Activated CD8-positive, alpha-beta memory T cell treated with anti-CD3 and anti-CD28 coated beads, Interleukin-2, amount 50 U/mL, for 1 hour (primary cell): Measurements from ENCODE around the gene SERPINE3.

Experiments used
- DNase-seq: peaks from one replicate; pipeline ENCODE4 v3.0.0-alpha.2; 2020; ENCODE audit errors: extremely low read depth

The SERPINE3 gene

DNA sequence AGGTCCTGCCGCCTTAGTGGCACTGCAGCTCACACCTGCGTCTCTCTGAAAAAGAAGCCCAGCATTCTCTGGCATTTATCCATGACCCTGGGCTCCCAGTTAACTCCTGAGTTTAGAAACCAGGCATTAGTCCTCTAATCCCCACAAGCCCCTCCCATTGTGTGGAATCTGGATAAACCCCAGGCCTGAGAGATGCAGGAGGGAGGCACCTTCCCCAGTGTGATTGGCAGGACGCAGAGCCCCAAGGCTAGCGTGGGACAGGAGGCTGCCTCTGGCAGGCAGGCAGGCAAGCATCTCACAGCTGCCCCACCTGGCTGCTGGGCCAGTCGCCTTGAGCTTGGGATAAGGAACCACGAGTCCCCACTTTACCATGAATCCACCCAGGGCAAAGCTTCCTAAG, 11.0 kb upstream of the SERPINE3 start:
- DNase-seq, result no peak

DNA sequence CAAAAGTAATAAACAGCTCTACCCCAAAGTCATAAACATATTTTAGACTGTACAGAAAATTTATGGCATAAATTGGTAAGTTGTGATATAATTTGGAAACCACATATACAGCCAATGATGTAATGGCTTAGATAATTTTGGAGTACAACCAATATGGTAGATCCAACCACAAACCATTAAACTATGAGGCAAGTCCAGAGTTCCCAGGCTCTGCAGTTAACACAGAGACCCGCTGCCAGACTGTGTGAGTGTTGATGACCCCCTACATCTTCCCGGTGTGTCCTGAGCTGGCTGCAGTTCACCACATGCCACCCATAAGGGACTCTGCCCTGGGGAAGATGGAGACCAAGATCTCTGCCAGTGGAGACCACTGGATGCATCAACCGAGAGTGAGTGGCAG, 9.9 kb upstream of the SERPINE3 start:
- no peak for DNase-seq

DNA sequence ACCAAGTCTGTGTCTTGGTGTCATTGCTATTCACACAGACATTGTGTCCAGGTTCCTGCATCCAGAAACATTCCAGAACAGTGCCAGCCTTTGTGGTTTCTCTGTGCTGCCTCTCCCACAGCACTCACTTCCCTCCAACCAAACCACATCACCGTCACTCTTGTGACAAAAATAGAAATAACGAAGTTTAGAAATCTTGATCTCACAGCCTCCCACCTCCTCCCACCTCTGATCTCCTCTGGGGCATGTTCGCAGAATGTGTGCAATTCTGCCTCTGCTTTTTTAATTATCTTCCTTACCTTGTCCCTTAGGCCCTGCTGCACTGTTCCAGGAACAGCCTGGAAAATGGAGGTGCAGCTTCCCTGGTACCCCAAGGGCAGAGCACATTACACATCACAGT, 8.7 kb upstream of the SERPINE3 start:
- no peak for DNase-seq

DNA sequence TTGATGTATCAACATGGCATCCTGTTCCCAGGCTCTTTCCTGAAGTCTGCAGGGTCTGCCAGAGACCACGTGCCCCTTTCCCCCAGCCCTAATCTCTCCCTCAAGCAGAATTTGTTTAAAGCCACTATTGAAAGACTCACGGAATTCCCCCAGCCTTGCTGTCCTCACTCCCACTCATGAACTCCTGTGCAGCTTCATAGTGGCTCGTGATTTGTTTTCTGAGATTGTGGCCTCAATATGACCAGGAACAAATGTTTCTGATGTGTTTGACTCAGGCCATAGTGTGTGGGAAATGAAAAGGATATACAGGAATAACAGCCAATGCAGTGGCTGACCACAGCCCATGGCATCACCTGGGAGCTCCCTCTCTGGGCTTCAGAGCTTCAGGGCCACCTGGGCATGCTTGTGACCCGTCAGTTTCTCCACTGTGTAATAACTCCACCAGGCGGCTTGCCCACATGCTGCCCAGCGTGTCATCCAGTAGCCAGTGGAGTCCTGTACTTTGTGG, 8.1 kb upstream of the SERPINE3 start:
- DNase-seq, result no peak

DNA sequence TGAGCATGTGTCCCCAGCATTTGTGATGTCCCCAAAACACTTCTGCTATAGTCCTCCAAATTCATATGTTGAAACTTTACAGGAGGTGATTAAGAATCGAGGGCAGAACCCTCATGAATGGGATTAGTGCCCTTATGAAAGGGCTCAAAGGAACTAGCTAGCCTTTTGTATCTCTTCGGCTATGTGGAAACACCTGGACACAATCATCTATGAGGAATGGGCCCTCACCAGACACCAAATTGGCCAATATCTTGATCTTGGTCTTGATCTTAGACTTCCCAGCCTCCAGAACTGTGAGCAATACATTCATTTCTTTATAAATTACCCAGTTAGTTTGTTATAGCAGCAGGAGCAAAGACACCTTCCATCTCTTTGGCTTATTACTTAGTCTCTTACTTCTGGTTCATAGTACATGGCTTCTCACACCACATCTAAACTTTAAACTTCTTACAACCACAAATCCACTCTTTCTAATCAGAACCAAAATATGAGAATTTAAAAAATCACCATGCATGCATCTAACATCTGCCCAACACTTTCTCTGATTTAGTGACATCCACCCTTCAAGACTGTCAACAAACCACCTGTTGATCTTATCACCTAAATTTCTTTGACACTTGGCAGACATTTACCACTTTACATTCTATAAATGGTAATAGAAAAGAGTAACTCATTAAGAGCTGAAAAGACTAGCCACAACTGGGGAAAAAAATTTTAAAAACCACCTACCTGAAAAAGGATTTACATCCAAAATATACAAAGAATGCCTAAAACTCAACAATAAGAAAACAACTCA, 6.7 kb upstream of the SERPINE3 start:
- no peak for DNase-seq

DNA sequence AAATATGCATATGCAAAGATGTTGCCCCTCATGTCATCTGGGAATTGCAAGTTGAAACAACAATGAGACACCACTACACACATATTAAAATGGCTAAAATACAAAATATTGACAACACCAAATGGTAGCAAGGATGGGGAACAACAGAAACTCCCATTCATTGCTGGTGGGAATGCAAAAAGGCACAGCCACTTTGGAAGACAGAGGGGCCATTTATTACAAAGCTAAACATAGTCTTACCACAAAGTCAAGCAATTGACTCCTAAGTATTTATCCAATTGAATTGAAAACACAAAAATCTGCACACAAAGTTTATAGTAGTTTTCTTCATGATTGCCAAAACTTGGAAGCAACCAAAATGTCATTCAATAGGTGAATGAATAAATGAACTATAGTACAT, 6.1 kb upstream of the SERPINE3 start:
- DNase-seq, result no peak

DNA sequence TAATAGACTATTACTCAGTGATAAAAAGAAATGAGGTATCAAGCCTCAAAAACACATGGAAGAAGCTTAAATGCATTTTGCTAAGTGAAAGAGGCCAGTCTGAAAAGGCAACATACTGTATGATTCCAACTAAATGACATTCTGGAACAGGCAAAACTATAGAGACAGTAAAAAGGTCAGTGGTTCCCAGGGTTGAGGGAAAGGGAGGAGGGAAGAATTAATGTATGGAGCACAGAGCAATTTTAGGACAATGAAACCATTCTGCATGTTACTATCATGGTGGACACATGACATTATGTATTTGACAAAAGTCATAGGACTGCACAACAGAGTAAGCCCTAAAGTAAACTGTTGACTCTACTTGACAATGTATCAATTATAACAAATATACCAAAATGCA, 5.7 kb upstream of the SERPINE3 start:
- DNase-seq, result no peak

DNA sequence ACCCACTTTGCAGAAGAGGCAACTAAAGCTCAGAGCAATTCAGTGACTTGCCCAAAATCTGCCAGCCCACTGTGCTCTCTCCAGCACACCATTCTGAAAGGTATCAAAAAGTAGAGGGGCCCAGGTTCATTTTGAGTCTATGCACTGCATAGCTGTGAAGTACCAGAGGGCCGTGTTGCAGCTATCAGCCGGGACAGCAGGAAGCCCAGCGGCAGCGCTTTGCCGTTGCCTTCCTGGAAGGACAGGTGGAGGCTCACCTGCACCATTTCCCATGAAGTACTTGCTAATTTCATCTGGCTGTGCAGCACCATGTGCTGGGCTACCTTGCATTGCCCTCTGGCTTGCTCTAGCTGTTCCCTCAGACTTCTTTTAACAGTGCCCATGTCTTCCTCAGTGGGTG, 2.7 kb upstream of the SERPINE3 start:
- no peak for DNase-seq

DNA sequence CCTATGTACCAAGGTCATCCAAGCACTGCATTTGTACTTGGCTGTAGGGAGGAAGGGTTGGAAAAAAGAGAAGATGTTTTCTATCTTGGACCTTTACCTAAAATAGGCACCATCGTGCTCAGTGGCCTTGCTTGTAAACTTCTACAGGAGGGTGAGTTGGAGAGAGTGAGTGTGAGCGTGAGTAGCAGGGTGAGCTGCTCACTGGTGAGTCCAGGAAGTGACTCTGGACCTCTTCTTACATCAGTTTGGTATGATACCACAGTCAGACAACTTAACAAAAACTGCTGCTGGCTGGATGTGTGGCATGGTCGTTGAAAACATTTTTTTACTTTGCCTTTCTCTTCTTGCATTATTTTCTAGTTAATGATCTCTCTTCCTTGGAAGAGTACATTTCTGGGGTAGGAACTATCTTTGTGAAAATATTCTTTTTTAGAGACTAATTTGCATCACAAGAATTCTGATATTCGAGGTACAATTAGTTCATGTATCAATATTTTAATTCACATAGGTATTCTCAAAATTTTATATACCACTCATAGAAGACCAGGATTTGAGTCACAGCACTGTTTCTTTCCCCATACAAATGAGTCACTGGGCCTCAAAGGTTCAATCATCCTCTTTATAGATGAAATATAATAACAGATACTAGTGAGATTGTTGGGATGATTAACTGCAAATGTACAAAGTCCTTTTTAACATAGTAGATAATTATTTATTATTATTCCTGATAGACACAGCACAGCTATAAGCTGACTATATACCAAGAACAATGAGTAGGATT, 651 bp downstream of the SERPINE3 start:
- no peak for DNase-seq

DNA sequence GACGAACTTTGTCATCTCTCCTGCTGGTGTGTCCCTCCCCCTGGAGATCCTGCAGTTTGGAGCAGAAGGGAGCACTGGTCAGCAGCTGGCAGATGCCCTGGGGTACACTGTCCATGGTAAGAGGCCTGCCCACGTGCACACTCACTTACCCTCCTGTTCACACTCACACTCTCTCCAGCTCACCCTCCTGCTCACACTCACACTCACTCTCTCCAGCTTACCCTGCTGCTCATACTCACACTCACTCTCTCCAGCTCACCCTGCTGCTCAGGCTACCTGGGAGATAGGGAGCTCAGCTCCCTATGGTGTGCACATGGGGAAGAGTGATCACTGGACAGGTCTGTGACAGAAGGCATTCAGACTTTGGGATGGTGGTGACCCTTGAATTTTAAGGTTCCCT, 1.7 kb downstream of the SERPINE3 start:
- no peak for DNase-seq

DNA sequence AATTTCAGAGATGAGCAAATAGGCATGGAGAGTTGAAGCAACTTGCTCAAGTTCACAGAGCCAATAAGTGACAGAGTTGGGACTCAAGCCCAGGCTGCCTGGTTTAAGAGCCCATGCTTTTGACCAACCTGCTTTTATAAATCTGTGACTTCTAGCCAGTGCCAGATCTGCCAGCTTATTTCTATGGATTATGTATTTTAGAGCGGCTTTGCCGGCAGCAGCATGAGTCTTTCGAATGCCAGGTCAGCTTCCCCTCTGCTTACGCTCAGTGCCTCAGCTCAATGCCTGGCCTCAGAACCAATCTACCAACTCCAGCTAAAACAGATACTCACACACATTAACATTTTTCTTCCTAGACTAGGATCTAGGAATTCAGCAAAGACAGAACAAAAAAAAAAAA, 2.3 kb downstream of the SERPINE3 start:
- no peak for DNase-seq

DNA sequence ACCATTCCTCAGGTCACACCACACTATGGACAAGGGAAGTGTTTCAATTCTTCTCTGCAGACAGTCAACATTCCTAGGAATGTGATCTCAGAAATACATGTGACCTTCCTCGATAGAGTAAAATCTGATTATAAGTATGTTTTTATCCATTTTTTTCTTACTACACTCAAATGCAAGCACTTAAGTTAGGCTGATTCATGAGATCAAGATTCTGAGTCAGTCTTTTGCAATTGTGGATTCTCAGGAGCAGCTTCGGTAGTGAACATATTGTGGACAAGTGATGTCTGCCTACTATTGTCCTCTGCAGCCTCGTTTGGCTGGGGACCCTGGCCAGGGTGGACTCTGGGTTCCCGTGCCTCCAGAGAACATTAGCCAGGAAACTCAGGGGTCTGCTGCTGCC, 3.2 kb downstream of the SERPINE3 start:
- no peak for DNase-seq

DNA sequence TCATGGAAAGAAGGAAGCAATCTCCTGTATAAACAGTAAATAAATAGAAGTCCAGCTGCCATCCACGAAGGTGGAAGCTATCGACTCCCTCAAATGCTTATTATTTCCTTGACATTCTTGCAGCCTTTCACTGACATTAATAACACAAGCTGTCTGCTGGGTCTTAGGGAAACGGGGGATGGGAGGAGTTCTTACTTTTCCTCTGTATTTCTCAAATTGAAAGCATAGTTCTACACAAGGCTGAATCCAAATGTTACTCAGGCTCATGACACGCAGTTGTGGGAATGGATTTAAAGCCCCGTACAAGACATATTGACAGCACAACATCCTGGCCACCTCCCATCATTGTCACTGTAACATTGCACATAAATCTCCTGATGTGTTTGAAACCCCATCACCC, 4.0 kb downstream of the SERPINE3 start:
- DNase-seq, result no peak

DNA sequence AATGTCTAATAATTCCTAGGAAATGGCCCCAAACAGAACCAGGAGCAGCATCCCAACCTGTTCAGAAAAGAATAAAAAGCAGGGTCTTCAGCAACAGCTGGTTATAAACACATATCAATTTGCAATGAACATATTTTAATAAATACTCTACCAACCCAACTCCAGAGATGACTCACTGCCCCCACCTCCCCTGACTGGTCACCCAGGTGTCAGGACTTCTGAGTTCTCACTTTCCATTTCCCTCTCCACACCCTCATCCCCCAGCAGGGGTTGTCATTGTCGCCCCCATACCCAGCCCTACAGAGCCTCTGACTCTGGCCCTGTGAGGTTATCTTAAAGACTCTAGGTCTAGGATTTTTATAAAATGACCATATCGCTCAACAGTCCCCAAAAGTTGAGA, 6.9 kb downstream of the SERPINE3 start:
- no peak for DNase-seq

DNA sequence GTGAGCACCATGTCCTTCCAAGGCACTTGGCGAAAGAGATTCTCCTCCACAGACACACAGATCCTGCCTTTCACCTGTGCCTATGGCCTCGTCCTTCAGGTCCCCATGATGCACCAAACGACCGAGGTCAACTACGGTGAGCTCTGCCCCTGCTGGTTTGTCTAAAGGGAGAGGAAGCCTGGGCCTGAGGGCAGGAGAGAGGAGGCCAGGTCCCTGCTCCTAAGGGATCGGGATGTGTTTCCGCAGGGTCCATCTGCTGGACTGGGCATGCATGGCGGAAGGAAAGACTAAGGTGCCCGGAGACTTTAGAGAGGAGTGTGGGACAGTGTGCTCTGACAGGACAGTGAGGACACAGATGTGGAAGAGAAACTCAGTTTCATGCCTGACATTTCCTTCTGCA, 7.6 kb downstream of the SERPINE3 start:
- DNase-seq, result no peak

DNA sequence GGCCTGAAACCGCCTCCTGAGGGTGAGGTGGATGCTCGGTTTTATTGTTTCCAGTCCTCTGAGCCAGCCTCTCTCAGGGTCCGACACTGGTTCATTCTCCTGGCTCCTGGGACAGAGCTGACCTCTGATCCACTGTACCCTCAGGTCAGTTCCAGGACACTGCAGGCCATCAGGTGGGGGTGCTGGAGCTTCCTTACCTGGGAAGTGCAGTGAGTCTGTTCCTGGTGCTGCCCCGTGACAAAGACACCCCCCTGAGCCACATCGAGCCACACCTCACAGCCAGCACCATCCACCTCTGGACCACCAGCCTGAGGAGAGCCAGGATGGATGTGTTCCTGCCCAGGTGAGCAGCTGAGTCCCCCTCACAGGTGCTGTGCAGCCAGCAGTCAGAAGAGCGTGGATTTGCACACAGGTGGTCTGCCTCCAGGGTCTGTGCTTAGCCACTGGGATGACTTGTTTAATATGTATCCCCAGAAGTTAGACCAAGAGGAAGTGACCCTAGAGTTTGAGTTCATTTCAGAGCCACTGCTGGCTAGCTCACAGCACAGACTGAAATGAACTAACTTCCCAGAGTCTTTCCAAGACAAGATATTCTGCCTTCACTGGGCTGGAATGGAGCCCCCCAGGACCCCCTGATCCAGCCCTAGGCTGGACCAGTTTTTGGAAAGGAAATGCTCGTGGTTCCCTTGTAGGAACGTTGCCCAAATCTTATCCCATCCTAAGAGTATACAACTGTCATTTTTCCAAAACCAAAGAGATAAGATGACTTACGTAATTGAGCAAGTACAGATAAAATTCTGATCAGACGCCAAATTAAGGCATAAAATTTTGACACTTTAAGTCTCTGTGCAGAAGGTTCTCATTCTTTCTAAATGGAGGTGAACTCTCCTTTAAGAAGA, 8.8 kb downstream of the SERPINE3 start:
- DNase-seq, result no peak

DNA sequence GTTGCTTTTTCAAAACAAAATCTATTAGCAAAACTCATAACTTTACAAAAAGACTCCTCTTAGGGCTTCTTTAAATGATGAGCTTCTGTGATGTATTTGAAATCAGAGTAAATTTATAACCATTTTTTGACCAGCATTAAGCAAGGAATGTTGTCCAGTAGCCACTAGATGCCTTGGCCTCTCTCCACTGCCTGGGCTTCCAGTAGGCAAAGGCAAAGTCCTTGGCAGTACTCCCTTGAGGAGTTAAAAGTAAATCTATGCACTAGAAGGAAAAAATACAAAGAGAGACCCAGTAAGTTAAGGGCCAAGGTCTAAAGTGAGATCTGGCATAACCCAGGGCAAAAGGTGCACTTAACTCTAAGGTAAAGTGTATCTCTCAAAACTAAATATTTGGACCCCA, 9.5 kb downstream of the SERPINE3 start:
- DNase-seq, result no peak

DNA sequence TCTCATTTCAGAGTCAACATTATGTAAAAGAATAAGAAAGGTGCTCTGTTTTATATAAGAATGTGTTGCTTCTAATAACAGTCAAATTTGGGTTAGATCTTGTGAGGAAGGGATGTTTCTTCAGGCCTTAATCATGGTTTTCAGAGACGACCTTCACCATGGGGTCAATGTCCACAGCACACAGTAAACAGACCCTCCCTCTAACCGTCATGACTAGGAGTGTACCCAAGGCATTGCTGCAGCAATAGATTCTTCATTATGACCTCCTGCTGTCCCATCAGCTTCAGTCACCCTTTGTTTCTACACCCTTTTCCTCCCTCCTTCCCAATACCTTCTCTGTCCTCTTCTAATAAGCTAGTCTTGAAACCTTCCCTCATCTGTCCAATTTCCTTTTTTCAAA, 15.7 kb downstream of the SERPINE3 start:
- DNase-seq, result no peak

DNA sequence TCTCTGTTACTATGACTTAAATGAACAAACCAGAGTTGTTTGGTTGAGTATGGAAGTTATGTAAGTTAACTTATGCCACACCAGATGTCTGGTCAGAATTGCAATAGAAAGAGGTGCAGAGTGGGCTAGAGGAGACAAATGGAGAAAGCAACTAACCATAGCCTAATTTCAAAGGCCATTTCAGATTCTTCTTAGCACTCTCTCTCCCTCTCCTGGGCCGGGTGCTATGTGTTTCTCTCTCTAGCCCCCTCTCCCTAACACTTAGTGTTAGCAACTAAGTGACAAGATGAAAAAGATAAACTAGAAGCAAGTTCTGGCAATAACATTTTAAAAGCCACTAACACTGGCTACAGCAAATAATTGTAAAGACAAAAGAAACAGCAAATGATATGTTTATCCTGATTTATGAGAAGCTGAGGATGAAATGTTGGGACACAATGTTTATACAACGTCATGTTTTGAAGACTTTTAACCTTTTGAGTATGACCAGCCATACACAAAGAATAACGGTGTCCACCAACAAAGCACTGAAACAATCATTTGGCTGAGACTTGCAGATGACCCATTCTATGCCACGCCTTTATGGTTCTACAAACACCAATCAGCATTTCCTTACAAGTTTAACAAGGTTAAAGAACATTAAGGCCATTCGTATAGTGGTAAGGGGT, 18.6 kb downstream of the SERPINE3 start:
- no peak for DNase-seq

DNA sequence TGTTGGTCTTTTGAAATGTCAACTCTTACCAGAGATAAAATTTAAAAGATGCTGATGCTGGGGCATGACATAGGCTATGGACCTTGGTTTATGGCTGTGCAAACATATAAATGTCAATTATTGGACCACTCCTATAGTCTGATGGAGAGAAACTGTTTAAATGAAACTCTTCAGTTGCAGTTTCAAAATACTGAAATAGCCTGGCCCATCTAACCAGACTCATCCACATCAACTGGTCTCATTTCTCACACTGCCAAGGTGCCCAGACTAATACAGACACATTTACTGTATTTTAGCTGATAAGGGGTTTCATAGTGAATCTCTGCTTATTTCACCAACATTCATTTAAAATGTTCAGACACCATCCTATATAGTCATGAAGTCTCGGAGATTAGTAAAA, 19.9 kb downstream of the SERPINE3 start:
- no peak for DNase-seq

DNA sequence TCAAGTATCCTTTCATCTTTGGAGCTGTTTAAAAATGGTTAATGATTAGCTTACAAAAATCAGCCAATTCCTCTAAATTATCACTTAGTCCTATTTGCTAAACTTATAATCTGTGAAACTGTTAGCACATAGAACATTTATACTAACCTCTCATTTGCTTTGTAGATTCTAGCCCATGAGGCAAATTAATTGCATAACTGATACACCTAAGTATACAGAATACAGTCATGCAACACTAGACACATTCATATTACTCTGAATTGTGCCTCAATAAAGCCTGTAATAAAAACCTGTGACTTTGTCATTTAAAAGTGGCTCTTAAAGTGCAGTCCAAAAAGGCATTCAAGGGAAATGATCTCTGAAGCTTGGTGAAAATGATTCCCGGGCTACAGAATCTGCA, 21.0 kb downstream of the SERPINE3 start:
- DNase-seq, result no peak

DNA sequence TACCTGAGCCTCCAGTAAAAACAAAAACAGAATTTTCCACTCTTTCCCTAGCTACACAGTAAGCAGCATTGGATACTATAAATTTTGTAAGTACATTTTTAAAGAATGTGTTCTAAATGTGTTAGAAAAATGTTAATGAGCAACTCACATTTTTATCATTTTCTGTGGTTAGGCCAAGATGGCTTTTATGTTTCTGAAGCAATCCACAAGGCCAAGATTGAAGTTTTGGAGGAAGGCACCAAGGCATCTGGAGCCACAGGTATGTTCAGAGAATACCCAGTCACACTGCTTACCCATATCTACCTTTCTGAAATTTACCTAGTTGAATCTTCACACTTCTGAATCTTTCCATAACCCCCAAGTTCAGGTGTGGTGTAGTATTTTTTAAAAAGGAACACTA, 21.6 kb downstream of the SERPINE3 start:
- DNase-seq, result no peak
